Adrenal gland (tissue), 12 donors: Measurements from ENCODE around the gene EYA4. TPM values are rescaled to one million over a fixed set of nuclear protein-coding genes. Genes with fewer than 3 reads are reported as not detected.

Experiments
- DNase-seq, 7 donors: peaks; one replicate each; pipeline ENCODE4 v3.0.0-alpha.2; 2019 to 2020
- H3K27ac ChIP-seq, 5 donors: fragments of 200-600 bp; sonication (generic) in 4 of 5; 1 replicate in 3 of 5; 2 replicates in 2 of 5; pipeline versions ENCODE4 v1.5.1 to v1.8.0; 2016 to 2020; ENCODE audit warnings: mild to moderate bottlenecking in 1 of 5
- H3K27me3 ChIP-seq: fragments of 200-600 bp; 2 replicates; pipeline ENCODE4 v1.8.0; 2021
- H3K36me3 ChIP-seq, 2 donors: fragments of 200-600 bp; replicated peaks in 1 of 2; 1 replicate in 1 of 2; 2 replicates in 1 of 2; pipeline versions ENCODE4 v1.5.1 to v1.8.0; 2018 to 2022
- H3K4me1 ChIP-seq, 2 donors: fragments of 200-600 bp; replicated peaks in 1 of 2; 1 replicate in 1 of 2; 2 replicates in 1 of 2; pipeline versions ENCODE4 v1.5.1 to v1.8.0; 2018 to 2021
- H3K4me3 ChIP-seq, 4 donors: fragments of 200-600 bp; sonication (generic) in 3 of 4; one replicate each; pipeline ENCODE4 v1.5.1; 2016 to 2018
- H3K9me3 ChIP-seq, 3 donors: fragments of 200-600 bp; sonication (generic) in 1 of 3; replicated peaks in 1 of 3; 1 replicate in 2 of 3; 2 replicates in 1 of 3; pipeline versions ENCODE4 v1.5.1 to v1.8.0; 2016 to 2021
- CTCF ChIP-seq, 6 experiments: fragments of 450-650 bp in 4 of 6; fragments of 200-600 bp in 2 of 6; sonication (generic) in 1 of 6; IDR thresholded peaks; 1 replicate in 5 of 6; 2 replicates in 1 of 6; pipeline versions ENCODE4 v1.5.1 to v1.8.0; 2016 to 2021; ENCODE audit warnings: antibody characterized with exemption in 6 of 6, mild to moderate bottlenecking in 2 of 6, moderate library complexity in 1 of 6
- POLR2A ChIP-seq, 2 donors: fragments of 450-650 bp; IDR thresholded peaks; one replicate each; pipeline ENCODE4 v1.6.1; 2017; ENCODE audit warnings: antibody characterized with exemption in 2 of 2, mild to moderate bottlenecking in 2 of 2, moderate library complexity in 1 of 2
- WGBS, 4 donors: extraction: QIAGEN DNeasy Blood & Tissue Kit in 2 of 4; methylation state at CpG; one replicate each; pipeline versions ENCODE4 v1.1.5 to v1.1.7; 2013 to 2017; 5-methylcytosine and 5-hydroxymethylcytosine counted together
- intact Hi-C, 2 donors: fragments of 100-400 bp; cut with DNase I; formaldehyde crosslinking; loops; one replicate each; pipeline versions ENCODE4 v1.14.1 to v1.15.0; 2022 to 2023
- polyA plus RNA-seq, 3 donors: library from polyadenylated mRNA; stranded (reverse); fragments of 200-250 nt in 2 of 3; fragments of 350-450 nt in 1 of 3; fragmentation: Illumina TruSeq in 1 of 3; extraction: RNeasy Lipid Tissue Mini Kit (QIAGEN cat#74804) in 1 of 3; gene quantifications; one replicate each; pipeline ENCODE4 v1.2.3, GENCODE V29; 2013 to 2014
- total RNA-seq, 9 donors: library from RNA; depleted of rRNA in 4 of 9; stranded (reverse); fragments of >200 nt in 4 of 9; fragments of 120-200 nt in 1 of 9; fragmentation: NEBNext Ultra II Directional in 1 of 9; extraction: Animal tissue kit (Norgen Biotek cat#: 25700) in 1 of 9; gene quantifications; one replicate each; pipeline versions ENCODE4 v1.1.0 to v1.2.4, GENCODE V29; 2013 to 2023
- donor health status: healthy with polysubstance abuse.
- donor health status: Bipolar disorder and iron deficiency.
- donor health status: DM: yes; HTN: yes; CAD: no.
- donor health status: DM: no; HTN: no; CAD: no.
- donor health status: DM: no; HTN: no; CAD: no.
- donor health status: DM: yes; HTN: yes; CAD: no.

EYA4 gene
- total and polyA plus RNA-seq, 12 donors = 0.17 to 6.3 (median 1.6) TPM

GRCh38 chr6:133368664-133369063, 127.5 kb downstream of the EYA4 start:
- H3K4me1 ChIP-seq = peaks cover 0 to 3% of the 10 kb centered on the region in 2 donors
- TF ChIP-seq POLR2A (IDR thresholded peaks at IDR 0.05) (no peak), CTCF (IDR thresholded peaks at IDR 0.05) (no peak)
- WGBS, 4 donors = 51 to 64% (median 61%) methylated on average over 5 of the region's 5 CpGs
- intact Hi-C loops = no loop called here
- H3K9me3 ChIP-seq = no peaks in the 10 kb centered on the region
- H3K27ac ChIP-seq = no peak overlapping the region
- peak in 1 of 7 donors; percentile 54 for DNase-seq
- no peaks in the 10 kb centered on the region for H3K36me3 ChIP-seq
- no peak overlapping the region for H3K4me3 ChIP-seq
- no peaks in the 10 kb centered on the region for H3K27me3 ChIP-seq

- intact Hi-C loops = no loop called here
- Histone ChIP-seq H3K36me3 (no peaks in the 10 kb centered on the region), H3K4me3 (no peak overlapping the region), H3K27ac (no peak overlapping the region), H3K4me1 (peaks cover 0 to 3% of the 10 kb centered on the region in 2 donors), H3K27me3 (no peaks in the 10 kb centered on the region), H3K9me3 (no peaks in the 10 kb centered on the region)
- no peak for DNase-seq
- TF ChIP-seq POLR2A (IDR thresholded peaks at IDR 0.05) (no peak), CTCF (IDR thresholded peaks at IDR 0.05) (no peak)
- 58 to 80% (median 67%) methylated on average over 7 of the region's 7 CpGs for WGBS, 4 donors
These were observed 128.7 kb downstream of the EYA4 start for GRCh38 chr6:133369773-133370272.

GRCh38 chr6:133376743-133377142, 135.6 kb downstream of the EYA4 start:
- Histone ChIP-seq H3K4me3 (no peak overlapping the region), H3K9me3 (no peaks in the 10 kb centered on the region), H3K27me3 (no peaks in the 10 kb centered on the region), H3K36me3 (no peaks in the 10 kb centered on the region), H3K27ac (no peak overlapping the region), H3K4me1 (no peaks in the 10 kb centered on the region)
- no peak for DNase-seq
- no peak for TF ChIP-seq CTCF (IDR thresholded peaks at IDR 0.05)
- TF ChIP-seq POLR2A (IDR thresholded peaks at IDR 0.05) = no peak
- WGBS, 4 donors = 80 to 84% (median 82%) methylated on average over 1 of the region's 1 CpG
- intact Hi-C loops = no loop called here

- no peak overlapping the region for H3K4me3 ChIP-seq
- TF ChIP-seq CTCF (IDR thresholded peaks at IDR 0.05) (no peak), POLR2A (IDR thresholded peaks at IDR 0.05) (no peak)
- H3K4me1 ChIP-seq = no peaks in the 10 kb centered on the region
- no peaks in the 10 kb centered on the region for H3K27me3 ChIP-seq
- H3K9me3 ChIP-seq = no peaks in the 10 kb centered on the region
- H3K27ac ChIP-seq = no peak overlapping the region
- H3K36me3 ChIP-seq = no peaks in the 10 kb centered on the region
- no peak for DNase-seq
- 70 to 73% (median 71%) methylated on average over 6 of the region's 6 CpGs for WGBS, 4 donors
- intact Hi-C loops = no loop called here
These were observed 136.1 kb downstream of the EYA4 start for GRCh38 chr6:133377219-133377618.
